ENCODE results near the gene L3MBTL4.

L3MBTL4 gene

GRCh38 chr18:6341709-6342108 lies 73.0 kb downstream of the L3MBTL4 start:
- no peak for FAIRE-seq
- TF ChIP-seq POLR2A (IDR thresholded peaks at IDR 0.05; ENCODE audit: low read depth, low read length) (no peak), TAF1 (IDR thresholded peaks at IDR 0.05; ENCODE audit: low read depth, low read length) (no peak), SPI1 (IDR thresholded peaks at IDR 0.05; ENCODE audit: low read depth, low read length) (no peak), POU2F2 (IDR thresholded peaks at IDR 0.05; ENCODE audit: low read depth, low read length) (no peak), POLR2AphosphoS5 (IDR thresholded peaks at IDR 0.05; ENCODE audit: low read depth, low read length) (no peak), PAX5 (IDR thresholded peaks at IDR 0.05; ENCODE audit: insufficient read depth, low read length, severe bottlenecking) (no peak)
- no peak for DNase-seq (ENCODE audit: insufficient read length, low spot score)

GRCh38 chr18:6341303-6341702 lies 73.4 kb downstream of the L3MBTL4 start:
- DNase-seq (ENCODE audit: insufficient read length, low spot score) (no peak), FAIRE-seq (no peak)
- TF ChIP-seq POU2F2 (IDR thresholded peaks at IDR 0.05; ENCODE audit: low read depth, low read length) (no peak), SPI1 (IDR thresholded peaks at IDR 0.05; ENCODE audit: low read depth, low read length) (no peak), POLR2A (IDR thresholded peaks at IDR 0.05; ENCODE audit: low read depth, low read length) (no peak), PAX5 (IDR thresholded peaks at IDR 0.05; ENCODE audit: insufficient read depth, low read length, severe bottlenecking) (no peak)

GRCh38 chr18:6340121-6340520 lies 74.6 kb downstream of the L3MBTL4 start:
- no peak for DNase-seq (ENCODE audit: insufficient read length, low spot score)
- no peak for FAIRE-seq
- TF ChIP-seq POLR2AphosphoS5 (IDR thresholded peaks at IDR 0.05; ENCODE audit: low read depth, low read length): no peak
- no peak for TF ChIP-seq PAX5 (IDR thresholded peaks at IDR 0.05; ENCODE audit: insufficient read depth, low read length, severe bottlenecking)
- TF ChIP-seq SPI1 (IDR thresholded peaks at IDR 0.05; ENCODE audit: low read depth, low read length): no peak
- TF ChIP-seq TAF1 (IDR thresholded peaks at IDR 0.05; ENCODE audit: low read depth, low read length): no peak
- TF ChIP-seq POU2F2 (IDR thresholded peaks at IDR 0.05; ENCODE audit: low read depth, low read length): no peak
- TF ChIP-seq POLR2A (IDR thresholded peaks at IDR 0.05; ENCODE audit: low read depth, low read length): no peak

GRCh38 chr18:6336239-6336638 lies 78.5 kb downstream of the L3MBTL4 start:
- TF ChIP-seq TAF1 (IDR thresholded peaks at IDR 0.05; ENCODE audit: low read depth, low read length): no peak
- FAIRE-seq (no peak), DNase-seq (ENCODE audit: insufficient read length, low spot score) (no peak)

- DNase-seq (ENCODE audit: insufficient read length, low spot score) (no peak), FAIRE-seq (no peak)
- TF ChIP-seq PAX5 (IDR thresholded peaks at IDR 0.05; ENCODE audit: insufficient read depth, low read length, severe bottlenecking) (no peak), POU2F2 (IDR thresholded peaks at IDR 0.05; ENCODE audit: low read depth, low read length) (no peak), POLR2AphosphoS5 (IDR thresholded peaks at IDR 0.05; ENCODE audit: low read depth, low read length) (no peak), TAF1 (IDR thresholded peaks at IDR 0.05; ENCODE audit: low read depth, low read length) (no peak), POLR2A (IDR thresholded peaks at IDR 0.05; ENCODE audit: low read depth, low read length) (no peak), SPI1 (IDR thresholded peaks at IDR 0.05; ENCODE audit: low read depth, low read length) (no peak)
Observed at GRCh38 chr18:6333981-6334380, 80.7 kb downstream of the L3MBTL4 start.

- DNase-seq (ENCODE audit: insufficient read length, low spot score) (no peak), FAIRE-seq (no peak)
- TF ChIP-seq PAX5 (IDR thresholded peaks at IDR 0.05; ENCODE audit: insufficient read depth, low read length, severe bottlenecking) (no peak), POU2F2 (IDR thresholded peaks at IDR 0.05; ENCODE audit: low read depth, low read length) (no peak), SPI1 (IDR thresholded peaks at IDR 0.05; ENCODE audit: low read depth, low read length) (no peak), TAF1 (IDR thresholded peaks at IDR 0.05; ENCODE audit: low read depth, low read length) (no peak), POLR2A (IDR thresholded peaks at IDR 0.05; ENCODE audit: low read depth, low read length) (no peak), POLR2AphosphoS5 (IDR thresholded peaks at IDR 0.05; ENCODE audit: low read depth, low read length) (no peak)
Observed at GRCh38 chr18:6331872-6332271, 82.8 kb downstream of the L3MBTL4 start.

GRCh38 chr18:6330786-6331185 lies 83.9 kb downstream of the L3MBTL4 start:
- TF ChIP-seq POLR2A (IDR thresholded peaks at IDR 0.05; ENCODE audit: low read depth, low read length): no peak
- TF ChIP-seq TAF1 (IDR thresholded peaks at IDR 0.05; ENCODE audit: low read depth, low read length): no peak
- TF ChIP-seq POLR2AphosphoS5 (IDR thresholded peaks at IDR 0.05; ENCODE audit: low read depth, low read length): no peak
- no peak for TF ChIP-seq POU2F2 (IDR thresholded peaks at IDR 0.05; ENCODE audit: low read depth, low read length)
- no peak for TF ChIP-seq SPI1 (IDR thresholded peaks at IDR 0.05; ENCODE audit: low read depth, low read length)
- no peak for TF ChIP-seq PAX5 (IDR thresholded peaks at IDR 0.05; ENCODE audit: insufficient read depth, low read length, severe bottlenecking)
- no peak for FAIRE-seq
- DNase-seq (ENCODE audit: insufficient read length, low spot score): no peak

- FAIRE-seq (no peak), DNase-seq (ENCODE audit: insufficient read length, low spot score) (no peak)
- TF ChIP-seq POU2F2 (IDR thresholded peaks at IDR 0.05; ENCODE audit: low read depth, low read length) (no peak), TAF1 (IDR thresholded peaks at IDR 0.05; ENCODE audit: low read depth, low read length) (no peak), PAX5 (IDR thresholded peaks at IDR 0.05; ENCODE audit: insufficient read depth, low read length, severe bottlenecking) (no peak), SPI1 (IDR thresholded peaks at IDR 0.05; ENCODE audit: low read depth, low read length) (no peak), POLR2A (IDR thresholded peaks at IDR 0.05; ENCODE audit: low read depth, low read length) (no peak), POLR2AphosphoS5 (IDR thresholded peaks at IDR 0.05; ENCODE audit: low read depth, low read length) (no peak)
Observed at GRCh38 chr18:6328621-6329010, 86.1 kb downstream of the L3MBTL4 start.

- DNase-seq (ENCODE audit: insufficient read length, low spot score): no peak
- no peak for FAIRE-seq
- TF ChIP-seq SPI1 (IDR thresholded peaks at IDR 0.05; ENCODE audit: low read depth, low read length): no peak
- no peak for TF ChIP-seq POU2F2 (IDR thresholded peaks at IDR 0.05; ENCODE audit: low read depth, low read length)
- TF ChIP-seq POLR2AphosphoS5 (IDR thresholded peaks at IDR 0.05; ENCODE audit: low read depth, low read length): no peak
- TF ChIP-seq TAF1 (IDR thresholded peaks at IDR 0.05; ENCODE audit: low read depth, low read length): no peak
- no peak for TF ChIP-seq POLR2A (IDR thresholded peaks at IDR 0.05; ENCODE audit: low read depth, low read length)
- TF ChIP-seq PAX5 (IDR thresholded peaks at IDR 0.05; ENCODE audit: insufficient read depth, low read length, severe bottlenecking): no peak
Observed at GRCh38 chr18:6327895-6328620, 86.7 kb downstream of the L3MBTL4 start.

- DNase-seq (ENCODE audit: insufficient read length, low spot score) (no peak), FAIRE-seq (no peak)
- TF ChIP-seq POLR2AphosphoS5 (IDR thresholded peaks at IDR 0.05; ENCODE audit: low read depth, low read length) (no peak), POU2F2 (IDR thresholded peaks at IDR 0.05; ENCODE audit: low read depth, low read length) (no peak), SPI1 (IDR thresholded peaks at IDR 0.05; ENCODE audit: low read depth, low read length) (no peak), PAX5 (IDR thresholded peaks at IDR 0.05; ENCODE audit: insufficient read depth, low read length, severe bottlenecking) (no peak), TAF1 (IDR thresholded peaks at IDR 0.05; ENCODE audit: low read depth, low read length) (no peak), POLR2A (IDR thresholded peaks at IDR 0.05; ENCODE audit: low read depth, low read length) (no peak)
Observed at GRCh38 chr18:6327485-6327884, 87.2 kb downstream of the L3MBTL4 start.

All from GM12891 (cell line).